Panc1 (cell line): ENCODE results near the gene NUP188. TPM values are rescaled to one million over a fixed set of nuclear protein-coding genes. Genes with fewer than 3 reads are reported as not detected.

Experiments
- ATAC-seq: fragments of 200-7000 bp; cut with Tn5 transposase; 2 replicates; pipeline ENCODE4 v1.9.1; 2020; ENCODE audit warnings: mild to moderate bottlenecking, moderate library complexity
- BruUV-seq: library from RNA; stranded (reverse); fragments of 400-500 nt; replicated peaks from 2 replicates; lab custom pipeline; 2021; lab: Mats Ljungman, UMichigan
- CTCF ChIA-PET: fragments of 300-600 bp; sonication (Branson Sonifier 250); formaldehyde crosslinking; loops from one replicate; lab custom pipeline; 2022; ENCODE audit warnings: antibody characterized with exemption; lab: Charles Lee
- POLR2A ChIA-PET: fragments of 300-600 bp; sonication (Branson Sonifier 250); formaldehyde crosslinking; loops from one replicate; lab custom pipeline; 2022; ENCODE audit warnings: antibody characterized with exemption; lab: Charles Lee
- DNase-seq: peaks from one replicate; pipeline ENCODE4 v3.0.0-alpha.2; 2010; ENCODE audit warnings: low read depth, low spot score
- H3K27ac ChIP-seq: 2 replicates; pipeline ENCODE4 v1.5.1; 2011; ENCODE audit warnings: mild to moderate bottlenecking, low read length, inconsistent platforms
- H3K27me3 ChIP-seq: fragments of 200-500 bp; sonication (Bioruptor generic); 2 replicates; pipeline ENCODE4 v1.6.0; 2014; ENCODE audit warnings: low read length, inconsistent platforms; ENCODE audit not compliant: control insufficient read depth, insufficient read depth
- H3K36me3 ChIP-seq: fragments of 200-500 bp; sonication (Bioruptor generic); 2 replicates; pipeline ENCODE4 v1.5.1; 2014; ENCODE audit warnings: inconsistent platforms, mild to moderate bottlenecking, low read length, moderate library complexity; ENCODE audit not compliant: control insufficient read depth, insufficient read depth
- H3K4me1 ChIP-seq: 2 replicates; pipeline ENCODE4 v1.5.1; 2011; ENCODE audit warnings: inconsistent platforms, mild to moderate bottlenecking, low read length, moderate library complexity; ENCODE audit not compliant: control insufficient read depth, insufficient read depth
- H3K4me3 ChIP-seq, 2 experiments: 2 replicates each; pipeline ENCODE4 v1.5.1; 2011 to 2012; ENCODE audit warnings: low read depth in 2 of 2, low read length in 2 of 2, mild to moderate bottlenecking in 2 of 2, inconsistent platforms in 1 of 2, moderate library complexity in 1 of 2
- H3K9me3 ChIP-seq: fragments of 200-500 bp; sonication (Bioruptor generic); 2 replicates; pipeline ENCODE4 v1.5.1; 2014; ENCODE audit warnings: low read depth, mild to moderate bottlenecking, inconsistent platforms, low read length, moderate library complexity; ENCODE audit not compliant: control insufficient read depth, insufficient read depth
- CTCF ChIP-seq: fragments of 450-650 bp; IDR thresholded peaks from 2 replicates; pipeline ENCODE4 v1.5.1; 2017; ENCODE audit warnings: mild to moderate bottlenecking
- POLR2AphosphoS5 ChIP-seq: IDR thresholded peaks from 2 replicates; pipeline ENCODE4 v1.6.1; 2012; ENCODE audit warnings: mild to moderate bottlenecking, low read depth, low read length, moderate library complexity
- REST ChIP-seq, 2 experiments: IDR thresholded peaks; 2 replicates each; pipeline ENCODE4 v1.6.1; 2011 to 2012; ENCODE audit warnings: low read depth in 2 of 2, control low read depth in 1 of 2, low read length in 1 of 2, mild to moderate bottlenecking in 1 of 2, moderate library complexity in 1 of 2; ENCODE audit not compliant: insufficient read depth in 1 of 2
- SIN3A ChIP-seq: IDR thresholded peaks from 2 replicates; pipeline ENCODE4 v1.6.1; 2012; ENCODE audit warnings: low read depth, mild to moderate bottlenecking, low read length, moderate library complexity, borderline replicate concordance; ENCODE audit not compliant: insufficient read depth
- TCF7L2 ChIP-seq: IDR thresholded peaks from 2 replicates; pipeline ENCODE4 v1.6.1; 2011; ENCODE audit warnings: mild to moderate bottlenecking, low read depth, low read length, inconsistent platforms
- in situ Hi-C: cut with HindIII; loops from 2 replicates; pipeline ENCODE4 v1.10.0; 2016; ENCODE audit warnings: low sequenced_read_pairs, low pct_unique_long_range_greater_than_20kb
- intact Hi-C: fragments of 100-400 bp; cut with micrococcal nuclease; formaldehyde crosslinking; loops from one replicate; pipeline ENCODE4 v1.10.0; 2022; ENCODE audit not compliant: unreplicated experiment
- total RNA-seq: library from RNA; stranded (reverse); gene quantifications from one replicate; pipeline ENCODE4 v1.2.1, GENCODE V29; 2021; ENCODE audit not compliant: unreplicated experiment

NUP188 gene
- total RNA-seq, 1 experiment from 2014 or later, result 69.9 TPM

DNA sequence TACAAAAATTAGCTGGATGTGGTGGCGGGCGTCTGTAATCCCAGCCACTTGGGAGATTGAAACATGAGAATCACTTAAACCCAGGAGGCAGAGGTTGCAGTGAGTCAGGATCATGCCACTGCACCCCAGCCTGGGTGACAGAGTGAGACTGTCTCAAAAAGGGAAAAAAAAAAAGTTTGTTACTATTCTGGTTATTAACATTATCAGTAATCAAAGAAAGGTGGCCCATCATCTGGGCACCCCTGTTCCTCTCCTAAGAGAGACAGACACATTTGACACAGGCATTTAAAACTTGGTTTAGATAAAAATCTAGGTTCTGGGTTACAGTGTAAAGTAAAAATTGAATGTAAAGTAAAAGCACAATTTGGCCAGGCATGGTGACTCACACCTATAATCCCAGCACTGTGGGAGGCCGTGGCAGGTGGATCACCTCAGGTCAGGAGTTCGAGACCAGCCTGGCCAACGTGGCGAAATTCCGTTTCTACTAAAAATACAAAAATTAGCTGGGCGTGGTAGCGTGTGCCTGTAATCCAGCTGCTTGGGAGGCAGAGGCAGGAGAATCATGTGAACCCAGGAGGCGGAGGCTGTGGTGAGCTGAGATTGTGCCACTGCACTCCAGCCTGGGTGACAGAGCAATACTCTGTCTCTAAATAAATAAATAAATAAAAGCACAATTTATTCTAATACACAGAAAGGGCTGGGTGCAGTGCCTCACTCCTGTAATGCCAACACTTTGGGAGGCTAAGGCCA lies 43.5 kb upstream of the NUP188 start:
- BruUV-seq, result no TSS peak
- CTCF ChIA-PET, result no interaction called here
- POLR2A ChIA-PET, result interaction anchor here (0.6 kb wide), 1 partner anchor 190 kb away, joined by 4 read pairs; no protein-coding TSS in a partner anchor
- intact Hi-C loops (no loop called here), in situ Hi-C loops (no loop called here)
- Histone ChIP-seq H3K4me1 (no peaks in the 10 kb centered on the region), H3K4me3 (no peak overlapping the region), H3K27me3 (no peaks in the 10 kb centered on the region), H3K27ac (no peak overlapping the region), H3K9me3 (no peaks in the 10 kb centered on the region), H3K36me3 (no peaks in the 10 kb centered on the region)
- DNase-seq (no peak), ATAC-seq (no peak)
- no peak for TF ChIP-seq SIN3A

- BruUV-seq, result no TSS peak
- ChIA-PET CTCF (no interaction called here), POLR2A (no interaction called here)
- no peak for TF ChIP-seq CTCF
- TF ChIP-seq REST (IDR thresholded peaks at IDR 0.05; ENCODE audit: insufficient read depth in 1 of 2, low read depth in 2 of 2, low read length in 1 of 2), result no peak
- TF ChIP-seq POLR2AphosphoS5, result no peak
- no peak for TF ChIP-seq SIN3A
- no peak for TF ChIP-seq TCF7L2
- H3K9me3 ChIP-seq, result no peaks in the 10 kb centered on the region
- H3K27me3 ChIP-seq, result no peaks in the 10 kb centered on the region
- H3K36me3 ChIP-seq, result no peaks in the 10 kb centered on the region
- no peak for DNase-seq
- in situ Hi-C loops, result no loop called here
- no peaks in the 10 kb centered on the region for H3K4me1 ChIP-seq
- H3K4me3 ChIP-seq, result no peak overlapping the region
- intact Hi-C loops, result no loop called here
- no peak overlapping the region for H3K27ac ChIP-seq
- no peak for ATAC-seq
Measured at GRCh38 chr9:128905964-128906363, 41.5 kb upstream of the NUP188 start.

DNA sequence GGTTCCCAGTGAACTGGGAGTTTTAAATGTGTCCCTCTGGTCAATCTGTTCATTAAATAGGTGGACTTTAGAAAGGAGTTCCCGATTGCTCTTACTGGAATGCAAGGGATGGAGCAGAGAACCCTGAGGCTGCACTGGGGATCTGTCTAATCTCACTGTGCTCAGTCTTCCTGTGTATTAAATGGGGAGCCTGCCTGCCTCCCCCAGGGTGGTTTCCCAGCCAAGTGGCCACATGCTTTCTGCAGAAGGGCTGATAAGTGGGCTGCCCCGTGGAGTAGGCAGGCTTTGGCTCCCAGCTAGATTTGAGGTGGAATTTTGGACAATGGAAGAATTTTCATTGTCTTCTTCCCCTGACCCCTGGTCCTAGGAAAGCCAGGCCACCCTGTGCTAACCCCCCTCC lies 40.8 kb upstream of the NUP188 start:
- no peak overlapping the region for H3K27ac ChIP-seq
- no peaks in the 10 kb centered on the region for H3K36me3 ChIP-seq
- CTCF ChIA-PET, result no interaction called here
- H3K4me1 ChIP-seq, result 0 out of 2 replicates have a peak, but pooled peaks cover 4% of the 10 kb centered on the region
- POLR2A ChIA-PET, result no interaction called here
- no peaks in the 10 kb centered on the region for H3K9me3 ChIP-seq
- no TSS peak for BruUV-seq
- in situ Hi-C loops, result no loop called here
- TF ChIP-seq SIN3A, result no peak
- TF ChIP-seq CTCF, result no peak
- TF ChIP-seq REST (IDR thresholded peaks at IDR 0.05; ENCODE audit: insufficient read depth in 1 of 2, low read depth in 2 of 2, low read length in 1 of 2), result no peak
- TF ChIP-seq TCF7L2, result no peak
- TF ChIP-seq POLR2AphosphoS5, result no peak
- DNase-seq, result no peak
- no peak overlapping the region for H3K4me3 ChIP-seq
- intact Hi-C loops, result no loop called here
- ATAC-seq, result no peak
- H3K27me3 ChIP-seq, result no peaks in the 10 kb centered on the region
